RWPE1 (cell line): ENCODE measurements around the gene KCNK10.

Experiments used
- CTCF ChIA-PET: fragments of 350-600 bp; sonication (Branson Sonifier 250); formaldehyde crosslinking; extraction: SDS; loops from one replicate; lab custom pipeline; 2021; lab: Yijun Ruan, JAX
- POLR2A ChIA-PET: fragments of 400-600 bp; formaldehyde crosslinking; extraction: SDS; loops from one replicate; lab custom pipeline; 2020; ENCODE audit warnings: antibody characterized with exemption; ENCODE audit not compliant: low non-redundant PET; lab: Yijun Ruan, JAX
- DNase-seq: peaks from one replicate; pipeline ENCODE4 v3.0.0; 2012; ENCODE audit warnings: low spot score
- H3K27ac ChIP-seq: fragments of 450-650 bp; 2 replicates; pipeline ENCODE4 v1.5.1; 2017
- CTCF ChIP-seq: fragments of 450-650 bp; conservative IDR thresholded peaks from 2 replicates; pipeline ENCODE4 v1.5.1; 2017; ENCODE audit warnings: low read depth, mild to moderate bottlenecking

The KCNK10 gene

DNA sequence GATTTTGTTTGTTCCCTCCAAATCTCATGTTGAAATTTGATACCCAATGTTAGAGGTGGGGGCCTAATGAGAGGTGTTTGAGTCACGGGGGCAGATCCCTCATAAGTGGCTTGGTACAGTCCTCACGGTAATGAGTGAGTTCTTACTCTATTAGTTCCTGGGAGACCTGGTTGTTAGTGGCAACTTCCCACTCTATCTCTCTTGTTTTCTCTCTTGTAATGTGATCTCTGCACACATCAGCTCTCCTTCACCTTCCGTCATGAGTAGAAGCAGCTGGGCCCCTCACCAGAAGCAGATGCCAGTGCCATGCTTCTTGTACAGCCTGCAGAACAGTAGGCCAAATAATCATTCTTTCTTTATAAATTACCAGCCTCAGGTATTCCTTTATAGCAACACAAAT, 29.6 kb upstream of the KCNK10 start:
- no peak for DNase-seq
- no peak for TF ChIP-seq CTCF
- H3K27ac ChIP-seq = no peak overlapping the region
- ChIA-PET CTCF (interaction anchor here (0.9 kb wide), 1 partner anchor 339 kb away, joined by 3 read pairs; no protein-coding TSS in a partner anchor), POLR2A (no interaction called here)

DNA sequence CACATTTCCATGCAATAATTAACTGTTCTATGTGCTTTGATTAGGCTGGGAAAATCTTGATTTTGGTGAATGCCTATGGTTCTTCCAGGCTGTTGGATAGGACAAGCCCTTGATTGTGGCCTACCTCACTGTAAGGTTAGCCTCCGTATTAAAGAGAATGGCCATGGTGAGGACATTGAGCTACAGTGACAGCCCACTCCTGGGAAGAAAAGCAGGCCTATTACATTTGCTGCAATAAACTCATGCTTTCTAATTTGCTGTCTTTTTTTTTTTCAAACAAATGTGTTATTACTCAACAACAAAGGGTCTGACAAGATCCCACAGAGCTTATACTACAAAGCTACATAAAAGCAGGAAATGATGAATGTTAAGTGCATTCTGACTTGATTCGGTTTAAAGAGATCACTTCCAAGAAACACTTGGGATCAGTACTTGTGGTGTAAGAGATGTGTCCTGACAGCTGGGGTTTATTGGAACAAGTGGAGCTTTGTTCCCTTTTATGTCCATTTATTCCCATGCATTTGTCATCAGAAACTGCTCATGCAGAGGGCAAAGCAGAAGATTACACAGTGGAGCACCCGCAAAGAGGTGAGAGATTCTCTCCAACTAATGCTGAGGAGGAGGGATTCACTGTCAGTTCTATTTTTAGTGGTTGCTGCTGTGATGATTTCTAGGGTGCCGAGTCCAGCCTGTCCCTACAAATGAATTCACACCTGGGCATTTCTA, 29.1 kb upstream of the KCNK10 start:
- ChIA-PET CTCF (no interaction called here), POLR2A (no interaction called here)
- DNase-seq = no peak
- no peak overlapping the region for H3K27ac ChIP-seq
- TF ChIP-seq CTCF = no peak

DNA sequence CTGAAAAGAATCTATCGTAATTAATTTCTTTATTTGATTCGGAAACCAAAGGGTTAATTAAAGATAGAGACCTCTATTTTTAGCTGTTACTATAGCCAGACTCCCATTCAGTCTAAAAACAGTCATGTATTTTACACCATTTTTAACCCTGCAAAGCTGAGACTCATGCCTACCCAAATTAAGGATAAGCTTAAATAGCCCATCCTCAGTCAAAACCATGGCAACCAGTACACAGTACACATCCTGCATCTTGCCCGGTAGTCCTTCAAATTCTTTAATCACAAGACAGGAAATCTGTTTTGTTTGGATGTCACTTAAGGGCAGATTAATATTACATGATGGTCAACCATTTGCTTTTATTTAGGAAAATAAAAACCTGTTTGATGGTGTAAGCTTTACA, 25.5 kb upstream of the KCNK10 start:
- DNase-seq = no peak
- ChIA-PET POLR2A (interaction anchor here (0.7 kb wide), 1 partner anchor 150 kb away, joined by 4 read pairs; no protein-coding TSS in a partner anchor), CTCF (no interaction called here)
- no peak overlapping the region for H3K27ac ChIP-seq
- no peak for TF ChIP-seq CTCF

DNA sequence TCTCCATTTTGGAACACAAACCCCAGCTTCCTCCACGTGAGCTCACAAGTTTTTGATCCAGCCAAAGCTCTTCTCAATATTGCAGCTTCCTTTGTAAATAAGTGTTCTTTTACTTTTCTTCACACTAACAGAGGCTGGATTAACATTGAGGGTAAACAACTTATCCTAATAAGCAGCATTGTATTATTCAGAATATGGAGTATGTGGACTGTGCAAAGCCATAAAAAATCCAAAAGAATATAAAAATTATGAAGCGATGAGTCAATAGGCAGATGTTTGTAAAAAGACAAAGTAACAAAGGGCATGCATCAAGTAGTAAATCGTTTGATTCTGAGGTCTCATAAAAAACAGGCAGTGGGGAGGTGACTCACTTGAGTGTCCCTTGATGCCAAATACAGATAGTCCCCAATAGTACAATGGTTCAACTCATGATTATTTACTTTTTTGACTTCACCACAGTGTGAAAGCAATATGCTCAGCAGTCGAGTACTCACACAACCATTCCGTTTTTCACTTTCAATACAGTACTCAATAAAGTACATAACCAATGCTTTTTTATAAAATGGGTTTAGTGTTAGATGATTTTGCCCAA, 23.1 kb upstream of the KCNK10 start:
- no peak overlapping the region for H3K27ac ChIP-seq
- POLR2A ChIA-PET = no interaction called here
- TF ChIP-seq CTCF = no peak
- CTCF ChIA-PET = interaction anchor here (0.6 kb wide), 2 partner anchors 17 to 1833 kb away, joined by 3 to 4 read pairs; no protein-coding TSS in a partner anchor
- no peak for DNase-seq

- ChIA-PET POLR2A (no interaction called here), CTCF (no interaction called here)
- TF ChIP-seq CTCF = no peak
Observed at GRCh38 chr14:88342980-88343379, 19.9 kb upstream of the KCNK10 start.

GRCh38 chr14:88340357-88340756, 17.3 kb upstream of the KCNK10 start:
- ChIA-PET CTCF (interaction anchor here (0.7 kb wide), 2 partner anchors 436 to 609 kb away, joined by 3 read pairs; no protein-coding TSS in a partner anchor), POLR2A (no interaction called here)
- DNase-seq = no peak

More at GRCh38 chr14:88342980-88343379, 19.9 kb upstream of the KCNK10 start:
- no peak for DNase-seq
- no peak overlapping the region for H3K27ac ChIP-seq

More at GRCh38 chr14:88340357-88340756, 17.3 kb upstream of the KCNK10 start:
- no peak for TF ChIP-seq CTCF
- H3K27ac ChIP-seq = no peak overlapping the region
